ENCODE results near the gene P2RX6. TPM values are rescaled to one million over a fixed set of nuclear protein-coding genes. Genes with fewer than 3 reads are reported as not detected.

P2RX6 gene
- total RNA-seq, 2 experiments from 2014 or later = 0.14 to 0.69 TPM

DNA sequence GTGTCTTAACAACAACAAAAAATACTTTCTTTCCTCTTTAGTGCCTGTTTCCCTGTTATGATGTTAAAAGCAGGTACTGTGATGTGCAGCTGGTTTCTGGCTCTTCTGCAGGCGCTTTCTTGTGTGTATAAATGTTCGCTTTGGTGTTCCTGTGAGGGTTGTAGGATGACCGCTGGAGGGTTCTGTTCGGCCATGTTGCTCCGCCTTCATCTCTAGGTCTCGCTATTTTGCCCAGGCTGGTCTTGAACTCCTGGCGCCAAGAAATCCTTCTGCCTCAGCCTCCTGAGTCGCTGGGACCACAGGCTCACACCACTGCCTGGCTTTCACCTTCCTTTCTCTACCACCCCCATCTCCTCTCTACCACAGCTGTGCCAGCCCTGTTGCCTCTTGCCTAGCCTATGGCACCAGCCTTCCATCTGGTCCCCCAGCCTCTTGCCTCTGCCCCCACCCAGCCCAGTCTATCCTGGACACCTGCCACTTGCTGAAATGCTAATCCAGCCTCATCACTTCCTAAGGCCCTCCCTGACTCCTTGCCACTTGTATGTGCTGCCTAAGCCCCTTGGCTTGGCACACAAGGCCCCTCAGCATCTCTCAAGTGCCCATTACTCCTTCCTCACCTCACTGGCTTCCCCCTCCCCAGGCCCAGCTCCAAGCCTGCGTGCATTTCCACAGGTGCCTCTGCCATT, 36.3 kb downstream of the P2RX6 start:
- POLR2A ChIA-PET = no interaction called here
- CTCF ChIA-PET = no interaction called here
- no peaks in the 10 kb centered on the region for H3K27me3 ChIP-seq (ENCODE audit: control insufficient read depth in 1 of 2, insufficient read depth in 2 of 2, low read length in 2 of 2)
- H3K27ac ChIP-seq (ENCODE audit: low read depth in 1 of 2, low read length in 2 of 2) = no peak overlapping the region
- no peaks in the 10 kb centered on the region for H3K36me3 Mint-ChIP-seq (ENCODE audit: low read depth)
- no peak for DNase-seq
- H3K4me1 Mint-ChIP-seq (ENCODE audit: low read depth) = peaks cover 9% of the 10 kb centered on the region
- H3K9me3 ChIP-seq (ENCODE audit: control insufficient read depth in 1 of 2, insufficient read depth in 1 of 2, low read length in 2 of 2) = no peaks in the 10 kb centered on the region
- no peaks in the 10 kb centered on the region for H3K27me3 Mint-ChIP-seq
- no peak overlapping the region for H3K4me3 Mint-ChIP-seq
- TF ChIP-seq, protein P1, sequence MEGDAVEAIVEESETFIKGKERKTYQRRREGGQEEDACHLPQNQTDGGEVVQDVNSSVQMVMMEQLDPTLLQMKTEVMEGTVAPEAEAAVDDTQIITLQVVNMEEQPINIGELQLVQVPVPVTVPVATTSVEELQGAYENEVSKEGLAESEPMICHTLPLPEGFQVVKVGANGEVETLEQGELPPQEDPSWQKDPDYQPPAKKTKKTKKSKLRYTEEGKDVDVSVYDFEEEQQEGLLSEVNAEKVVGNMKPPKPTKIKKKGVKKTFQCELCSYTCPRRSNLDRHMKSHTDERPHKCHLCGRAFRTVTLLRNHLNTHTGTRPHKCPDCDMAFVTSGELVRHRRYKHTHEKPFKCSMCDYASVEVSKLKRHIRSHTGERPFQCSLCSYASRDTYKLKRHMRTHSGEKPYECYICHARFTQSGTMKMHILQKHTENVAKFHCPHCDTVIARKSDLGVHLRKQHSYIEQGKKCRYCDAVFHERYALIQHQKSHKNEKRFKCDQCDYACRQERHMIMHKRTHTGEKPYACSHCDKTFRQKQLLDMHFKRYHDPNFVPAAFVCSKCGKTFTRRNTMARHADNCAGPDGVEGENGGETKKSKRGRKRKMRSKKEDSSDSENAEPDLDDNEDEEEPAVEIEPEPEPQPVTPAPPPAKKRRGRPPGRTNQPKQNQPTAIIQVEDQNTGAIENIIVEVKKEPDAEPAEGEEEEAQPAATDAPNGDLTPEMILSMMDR (IDR thresholded peaks at IDR 0.05) = no peak
- intact Hi-C loops (cut with DNase I, micrococcal nuclease) = no loop called here
- H3K27ac Mint-ChIP-seq = no peak overlapping the region
- H3K4me3 ChIP-seq (ENCODE audit: low read length) = no peak overlapping the region
- peaks cover 11% of the 10 kb centered on the region for H3K4me1 ChIP-seq (ENCODE audit: insufficient read depth, low read length)
- ATAC-seq (ENCODE audit: poor library complexity) = no peak
- no peaks in the 10 kb centered on the region for H3K9me3 Mint-ChIP-seq
- no peaks in the 10 kb centered on the region for H3K36me3 ChIP-seq (ENCODE audit: insufficient read depth, low read length)

DNA sequence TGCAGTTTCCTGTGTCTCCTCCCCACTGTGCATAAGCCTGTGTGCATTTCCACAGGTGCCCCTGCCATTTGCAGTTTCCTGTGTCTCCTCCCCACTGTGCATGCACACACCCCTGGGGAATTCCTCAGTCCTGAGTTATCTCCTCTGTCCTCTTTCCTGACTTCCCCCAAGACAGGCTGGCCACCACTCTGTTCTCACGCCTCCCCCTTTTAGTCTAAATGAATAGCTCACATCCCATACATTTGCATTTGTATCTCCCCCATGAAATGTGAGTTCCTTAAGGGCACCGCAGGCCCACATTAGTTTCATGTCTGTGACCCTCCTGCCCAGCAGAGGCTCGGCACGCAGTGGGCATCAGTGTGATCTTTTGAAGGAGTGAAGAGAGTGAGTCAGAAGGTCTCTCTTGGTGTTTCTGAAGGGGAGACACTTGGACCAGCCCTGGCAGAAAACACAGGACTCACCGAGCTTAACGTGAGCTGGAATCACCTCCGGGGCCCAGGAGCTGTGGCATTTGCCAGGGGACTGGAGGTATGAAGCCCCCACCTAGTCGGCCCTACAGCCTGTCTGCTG, 37.0 kb downstream of the P2RX6 start:
- Mint-ChIP-seq H3K4me1 (ENCODE audit: low read depth) (peaks cover 15% of the 10 kb centered on the region), H3K36me3 (ENCODE audit: low read depth) (no peaks in the 10 kb centered on the region), H3K9me3 (no peaks in the 10 kb centered on the region), H3K27me3 (no peaks in the 10 kb centered on the region), H3K4me3 (no peak overlapping the region), H3K27ac (no peak overlapping the region)
- POLR2A ChIA-PET = no interaction called here
- TF ChIP-seq, protein P1 (IDR thresholded peaks at IDR 0.05) = no peak
- Histone ChIP-seq H3K9me3 (ENCODE audit: control insufficient read depth in 1 of 2, insufficient read depth in 1 of 2, low read length in 2 of 2) (no peaks in the 10 kb centered on the region), H3K4me3 (ENCODE audit: low read length) (no peak overlapping the region), H3K27ac (ENCODE audit: low read depth in 1 of 2, low read length in 2 of 2) (no peak overlapping the region), H3K27me3 (ENCODE audit: control insufficient read depth in 1 of 2, insufficient read depth in 2 of 2, low read length in 2 of 2) (no peaks in the 10 kb centered on the region), H3K4me1 (ENCODE audit: insufficient read depth, low read length) (peaks cover 18% of the 10 kb centered on the region), H3K36me3 (ENCODE audit: insufficient read depth, low read length) (no peaks in the 10 kb centered on the region)
- DNase-seq (no peak), ATAC-seq (ENCODE audit: poor library complexity) (no peak)
- intact Hi-C loops (cut with DNase I, micrococcal nuclease) = no loop called here
- CTCF ChIA-PET = no interaction called here

DNA sequence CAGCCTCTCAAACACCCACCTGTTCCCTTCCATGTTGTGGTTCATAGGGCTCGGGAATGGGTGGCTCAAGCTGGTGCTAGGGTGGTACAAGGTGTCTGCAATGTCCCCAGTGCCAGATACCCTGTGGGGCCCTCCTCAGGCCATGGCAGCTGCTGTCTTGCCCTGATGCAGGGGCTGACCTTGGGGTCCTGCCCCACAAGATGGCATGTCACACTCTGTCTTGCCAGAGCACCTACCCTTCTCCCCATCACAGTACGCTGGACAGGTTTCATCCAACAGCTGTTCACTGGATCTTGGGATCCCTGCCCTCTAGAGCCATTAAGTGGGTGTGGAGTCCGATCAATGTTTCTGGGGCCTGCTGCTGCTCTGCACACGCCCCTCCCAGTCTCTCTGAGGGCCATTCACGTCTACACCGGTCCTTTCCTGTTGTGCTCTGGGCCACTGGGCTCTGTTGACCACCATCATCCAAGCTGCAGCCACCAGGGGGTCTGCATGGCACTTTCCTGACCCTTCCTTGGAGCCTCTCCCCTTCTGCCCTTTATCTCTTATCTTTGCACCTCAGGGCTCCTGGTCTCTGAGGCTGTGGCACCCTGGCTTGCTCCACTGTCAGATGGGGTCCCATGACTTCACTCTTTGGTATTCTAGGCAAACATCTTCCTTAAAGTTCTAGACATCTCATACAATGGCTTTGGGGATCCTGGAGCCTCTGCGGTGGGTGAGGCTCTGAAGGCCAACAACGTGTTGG, 37.9 kb downstream of the P2RX6 start:
- intact Hi-C loops (cut with DNase I, micrococcal nuclease) = no loop called here
- no peak overlapping the region for H3K27ac Mint-ChIP-seq
- no peaks in the 10 kb centered on the region for H3K36me3 Mint-ChIP-seq (ENCODE audit: low read depth)
- H3K9me3 Mint-ChIP-seq = no peaks in the 10 kb centered on the region
- H3K27ac ChIP-seq (ENCODE audit: low read depth in 1 of 2, low read length in 2 of 2) = no peak overlapping the region
- CTCF ChIA-PET = no interaction called here
- peaks cover 15% of the 10 kb centered on the region for H3K4me1 Mint-ChIP-seq (ENCODE audit: low read depth)
- no peaks in the 10 kb centered on the region for H3K27me3 ChIP-seq (ENCODE audit: control insufficient read depth in 1 of 2, insufficient read depth in 2 of 2, low read length in 2 of 2)
- no peak overlapping the region for H3K4me3 ChIP-seq (ENCODE audit: low read length)
- H3K4me3 Mint-ChIP-seq = no peak overlapping the region
- peaks cover 18% of the 10 kb centered on the region for H3K4me1 ChIP-seq (ENCODE audit: insufficient read depth, low read length)
- POLR2A ChIA-PET = no interaction called here
- no peaks in the 10 kb centered on the region for H3K36me3 ChIP-seq (ENCODE audit: insufficient read depth, low read length)
- no peaks in the 10 kb centered on the region for H3K27me3 Mint-ChIP-seq
- no peaks in the 10 kb centered on the region for H3K9me3 ChIP-seq (ENCODE audit: control insufficient read depth in 1 of 2, insufficient read depth in 1 of 2, low read length in 2 of 2)
- TF ChIP-seq, protein P1 (IDR thresholded peaks at IDR 0.05) = no peak
- ATAC-seq (ENCODE audit: poor library complexity) = no peak
- DNase-seq = no peak
